ENCODE results near the gene UNC13C. TPM values are rescaled to one million over a fixed set of nuclear protein-coding genes. Genes with fewer than 3 reads are reported as not detected.

UNC13C gene
- polyA plus RNA-seq, 1 experiment, result not detected

DNA sequence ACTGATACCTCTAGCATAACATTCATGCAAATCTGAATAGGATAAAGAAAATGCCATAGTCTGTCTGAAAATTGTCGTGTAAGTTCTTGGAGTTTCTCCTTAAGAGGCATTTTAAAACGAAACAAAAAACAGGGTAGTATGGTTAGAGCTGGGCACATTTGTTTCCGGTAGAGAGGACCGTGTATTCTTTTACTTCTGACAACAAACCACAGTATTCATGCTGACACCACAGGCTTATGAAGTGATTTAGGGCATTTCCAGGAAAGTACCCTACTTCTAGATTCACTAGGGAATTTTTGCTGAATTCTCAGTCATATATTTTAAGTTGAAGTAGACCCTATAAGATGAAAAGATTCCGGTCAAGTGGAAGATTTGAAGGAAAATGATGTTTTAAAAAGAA is 541.3 kb downstream of the UNC13C start:
- no peak for DNase-seq (ENCODE audit: low read depth, low spot score)
- Histone ChIP-seq H3K4me3 (ENCODE audit: low read depth, low read length) (no peak overlapping the region), H3K27ac (ENCODE audit: low read depth, low read length) (no peak overlapping the region), H3K9me3 (ENCODE audit: control insufficient read depth, insufficient read depth, low read length) (no peaks in the 10 kb centered on the region), H3K27me3 (ENCODE audit: control insufficient read depth, insufficient read depth, low read length) (no peaks in the 10 kb centered on the region)
- ChIA-PET CTCF (no interaction called here), POLR2A (no interaction called here)
- TF ChIP-seq, protein P1, sequence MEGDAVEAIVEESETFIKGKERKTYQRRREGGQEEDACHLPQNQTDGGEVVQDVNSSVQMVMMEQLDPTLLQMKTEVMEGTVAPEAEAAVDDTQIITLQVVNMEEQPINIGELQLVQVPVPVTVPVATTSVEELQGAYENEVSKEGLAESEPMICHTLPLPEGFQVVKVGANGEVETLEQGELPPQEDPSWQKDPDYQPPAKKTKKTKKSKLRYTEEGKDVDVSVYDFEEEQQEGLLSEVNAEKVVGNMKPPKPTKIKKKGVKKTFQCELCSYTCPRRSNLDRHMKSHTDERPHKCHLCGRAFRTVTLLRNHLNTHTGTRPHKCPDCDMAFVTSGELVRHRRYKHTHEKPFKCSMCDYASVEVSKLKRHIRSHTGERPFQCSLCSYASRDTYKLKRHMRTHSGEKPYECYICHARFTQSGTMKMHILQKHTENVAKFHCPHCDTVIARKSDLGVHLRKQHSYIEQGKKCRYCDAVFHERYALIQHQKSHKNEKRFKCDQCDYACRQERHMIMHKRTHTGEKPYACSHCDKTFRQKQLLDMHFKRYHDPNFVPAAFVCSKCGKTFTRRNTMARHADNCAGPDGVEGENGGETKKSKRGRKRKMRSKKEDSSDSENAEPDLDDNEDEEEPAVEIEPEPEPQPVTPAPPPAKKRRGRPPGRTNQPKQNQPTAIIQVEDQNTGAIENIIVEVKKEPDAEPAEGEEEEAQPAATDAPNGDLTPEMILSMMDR (IDR thresholded peaks at IDR 0.05; ENCODE audit: low read depth, low read length), result no peak

DNA sequence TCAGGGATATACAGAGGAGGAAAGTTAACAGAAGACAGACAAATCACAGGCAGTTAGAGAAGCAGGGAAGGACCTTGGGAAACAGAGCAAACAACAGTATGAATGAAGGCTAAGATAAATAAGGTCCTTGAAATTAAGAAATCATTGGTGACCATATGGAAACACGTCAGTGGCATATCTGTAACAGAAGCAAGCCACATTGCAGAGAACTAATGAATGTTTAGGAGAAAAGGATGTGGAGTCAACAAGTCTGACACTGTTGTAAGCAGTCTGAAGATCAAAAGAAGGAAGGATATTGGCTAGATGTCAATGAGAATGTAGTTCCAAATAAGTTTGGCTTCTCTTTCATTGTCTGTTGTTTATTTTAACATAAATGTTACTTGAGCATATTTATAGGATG is 542.4 kb downstream of the UNC13C start:
- Histone ChIP-seq H3K9me3 (ENCODE audit: control insufficient read depth, insufficient read depth, low read length) (no peaks in the 10 kb centered on the region), H3K27me3 (ENCODE audit: control insufficient read depth, insufficient read depth, low read length) (no peaks in the 10 kb centered on the region), H3K27ac (ENCODE audit: low read depth, low read length) (no peak overlapping the region), H3K4me3 (ENCODE audit: low read depth, low read length) (no peak overlapping the region)
- DNase-seq (ENCODE audit: low read depth, low spot score), result no peak
- ChIA-PET POLR2A (no interaction called here), CTCF (no interaction called here)
- TF ChIP-seq, protein P1 (IDR thresholded peaks at IDR 0.05; ENCODE audit: low read depth, low read length), result no peak

DNA sequence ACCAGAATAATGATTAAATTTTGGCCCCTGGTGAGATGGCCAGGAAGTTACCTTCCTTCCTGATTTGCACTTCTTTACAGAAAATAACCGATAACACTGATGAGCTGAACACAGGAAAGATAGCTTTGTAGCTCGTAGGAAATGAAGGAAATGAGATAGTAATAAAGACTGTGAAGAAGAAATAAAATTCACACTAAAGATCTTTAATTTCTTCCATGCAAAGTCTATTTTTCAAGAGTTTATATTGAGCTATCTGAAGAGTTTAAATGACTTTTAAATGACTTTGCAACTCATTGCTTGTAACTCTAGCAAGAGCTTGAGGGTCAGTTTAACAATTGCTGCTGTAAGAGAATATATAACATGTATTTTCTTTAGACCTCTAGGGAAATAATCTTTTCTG is 543.0 kb downstream of the UNC13C start:
- H3K9me3 ChIP-seq (ENCODE audit: control insufficient read depth, insufficient read depth, low read length), result no peaks in the 10 kb centered on the region
- CTCF ChIA-PET, result no interaction called here
- TF ChIP-seq, protein P1 (IDR thresholded peaks at IDR 0.05; ENCODE audit: low read depth, low read length), result no peak
- no peak overlapping the region for H3K27ac ChIP-seq (ENCODE audit: low read depth, low read length)
- no peak for DNase-seq (ENCODE audit: low read depth, low spot score)
- no peaks in the 10 kb centered on the region for H3K27me3 ChIP-seq (ENCODE audit: control insufficient read depth, insufficient read depth, low read length)
- H3K4me3 ChIP-seq (ENCODE audit: low read depth, low read length), result no peak overlapping the region
- POLR2A ChIA-PET, result no interaction called here

DNA sequence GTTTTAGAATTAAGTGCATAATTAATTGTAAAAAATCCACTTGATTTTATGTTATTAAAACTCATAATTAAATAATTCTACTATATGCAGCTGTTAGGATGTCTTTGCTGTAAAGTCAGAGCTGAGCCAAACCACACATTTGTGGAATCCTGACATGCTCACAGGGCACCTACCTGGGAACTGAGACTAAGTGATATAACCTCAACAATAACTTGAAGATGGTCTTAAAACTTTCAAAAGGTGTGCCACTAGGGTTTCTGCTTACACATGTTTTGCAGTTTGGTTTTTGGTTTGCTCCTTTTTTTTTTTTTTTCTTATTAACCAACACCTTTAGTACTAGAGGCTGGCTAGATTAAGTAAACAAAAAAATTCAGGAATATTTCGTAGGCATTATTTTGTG is 549.8 kb downstream of the UNC13C start:
- H3K9me3 ChIP-seq (ENCODE audit: control insufficient read depth, insufficient read depth, low read length), result no peaks in the 10 kb centered on the region
- TF ChIP-seq, protein P1 (IDR thresholded peaks at IDR 0.05; ENCODE audit: low read depth, low read length), result no peak
- no peak overlapping the region for H3K27ac ChIP-seq (ENCODE audit: low read depth, low read length)
- no peaks in the 10 kb centered on the region for H3K27me3 ChIP-seq (ENCODE audit: control insufficient read depth, insufficient read depth, low read length)
- no peak overlapping the region for H3K4me3 ChIP-seq (ENCODE audit: low read depth, low read length)
- no peak for DNase-seq (ENCODE audit: low read depth, low spot score)
- POLR2A ChIA-PET, result no interaction called here
- CTCF ChIA-PET, result no interaction called here

DNA sequence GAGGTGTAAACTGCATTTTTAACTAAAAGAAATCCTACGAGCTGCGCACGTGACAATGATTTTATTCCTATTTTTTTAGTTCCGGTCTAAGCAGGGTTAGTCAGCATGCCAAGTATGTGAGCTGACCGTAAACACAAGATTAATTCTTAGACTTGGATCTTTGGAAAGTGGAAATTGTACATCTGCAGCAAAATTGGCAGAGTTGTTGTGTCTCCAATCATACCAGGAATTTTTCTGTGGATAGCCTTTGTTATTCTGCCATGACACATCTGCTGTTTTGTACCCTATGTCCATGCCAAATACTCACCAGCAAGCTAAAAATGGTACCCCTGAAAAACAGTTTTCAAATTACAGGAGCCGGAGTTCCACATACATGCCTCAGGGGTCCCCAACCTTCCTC is 562.5 kb downstream of the UNC13C start:
- TF ChIP-seq, protein P1 (IDR thresholded peaks at IDR 0.05; ENCODE audit: low read depth, low read length), result no peak
- Histone ChIP-seq H3K4me3 (ENCODE audit: low read depth, low read length) (no peak overlapping the region), H3K9me3 (ENCODE audit: control insufficient read depth, insufficient read depth, low read length) (no peaks in the 10 kb centered on the region), H3K27me3 (ENCODE audit: control insufficient read depth, insufficient read depth, low read length) (no peaks in the 10 kb centered on the region), H3K27ac (ENCODE audit: low read depth, low read length) (no peak overlapping the region)
- no peak for DNase-seq (ENCODE audit: low read depth, low spot score)
- CTCF ChIA-PET, result no interaction called here
- POLR2A ChIA-PET, result no interaction called here
